Right ventricle myocardium superior (tissue), 1 donor: Measurements from ENCODE around the gene SLC7A6. TPM values are rescaled to one million over a fixed set of nuclear protein-coding genes. Genes with fewer than 3 reads are reported as not detected.

ENCODE experiments used
- ATAC-seq: fragments of 200-7000 bp; cut with Tn5 transposase; one replicate; pipeline ENCODE4 v1.9.1; 2020; ENCODE audit warnings: mild to moderate bottlenecking; ENCODE audit not compliant: poor library complexity
- DNase-seq: peaks from one replicate; pipeline ENCODE4 v3.0.0-alpha.2; 2020
- intact Hi-C: fragments of 100-400 bp; cut with DNase I; formaldehyde crosslinking; loops from one replicate; pipeline ENCODE4 v1.11.2; 2022
- microRNA-seq: library from miRNA; unstranded; fragments of <30 nt; microRNA quantifications from one replicate; pipeline ENCODE4 v1.2.0, GENCODE V29; 2020
- total RNA-seq: library from RNA; stranded (reverse); fragmentation: NEBNext Ultra II Directional; extraction: Animal tissue kit (Norgen Biotek cat#: 25700); gene quantifications from one replicate; pipeline ENCODE4 v1.2.1, GENCODE V29; 2021
- donor health status: DM: no; HTN: yes; CAD: no; lungs with severe emphysema.

The SLC7A6 gene
- total RNA-seq, 1 donor from 2014 or later: 38.7 TPM

DNA sequence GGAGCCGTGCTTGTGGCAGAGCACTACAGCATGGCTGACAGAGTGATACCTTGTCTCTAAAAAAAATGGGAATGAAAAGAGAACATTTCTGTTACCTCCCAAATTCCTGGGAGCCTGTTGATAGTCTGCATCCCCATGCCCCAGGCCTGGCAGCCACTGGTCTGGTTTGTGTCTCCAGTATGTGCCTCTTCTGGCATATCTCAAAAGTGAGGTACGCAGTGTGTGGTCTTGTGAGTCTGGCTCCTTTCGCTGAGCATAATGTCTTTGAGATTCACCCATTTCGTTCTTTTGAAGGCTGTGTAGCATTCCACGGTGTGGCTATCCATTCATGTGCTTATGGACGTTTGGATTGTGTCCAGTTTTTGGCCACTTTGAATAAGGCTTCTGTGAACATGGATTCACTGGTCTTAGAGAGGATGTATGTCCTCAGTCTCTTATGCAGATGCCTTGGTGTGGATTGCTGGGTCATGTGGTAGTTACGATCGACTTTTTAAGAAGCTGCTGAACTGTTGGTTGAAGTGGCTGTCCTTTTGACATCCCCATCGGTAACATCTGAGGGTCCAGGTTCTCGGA is 85.6 kb downstream of the SLC7A6 start:
- DNase-seq: no peak
- no peak for ATAC-seq
- intact Hi-C loops: no loop called here

DNA sequence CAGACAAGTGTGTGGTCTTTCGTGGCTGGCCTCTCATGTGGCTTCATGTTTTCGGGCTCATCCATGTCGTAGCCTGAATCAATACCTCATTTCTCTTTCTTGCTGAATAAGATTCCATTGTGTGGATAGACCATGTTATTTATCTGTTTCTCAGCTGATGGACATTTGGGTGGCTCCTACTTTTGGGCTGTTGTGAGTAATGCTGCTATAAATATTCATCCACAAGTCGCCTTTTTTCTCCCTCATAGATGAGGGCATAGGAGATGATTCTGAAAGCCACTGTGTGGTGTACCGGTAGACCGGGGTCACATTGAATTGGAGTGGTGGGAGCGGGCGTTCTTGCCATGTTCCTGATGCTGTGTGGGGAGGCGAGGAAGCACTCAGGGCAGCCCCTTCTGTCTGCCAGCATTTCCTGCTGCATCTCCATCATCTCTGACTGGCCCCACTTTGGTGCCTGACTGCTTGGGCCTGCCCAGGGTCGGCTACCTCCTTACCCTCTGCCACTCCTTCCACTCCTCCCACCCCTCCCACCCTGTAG is 86.6 kb downstream of the SLC7A6 start:
- intact Hi-C loops: no loop called here
- DNase-seq (no peak), ATAC-seq (no peak)

Small RNAs within 50 kb of the gene (microRNA-seq; reads per million reads assigned to microRNA genes)
- gene MIR6773: not detected

Other genes with a start within 250 kb of the SLC7A6 start
- not detected for gene DPEP2NB, start 248.6 kb upstream of the SLC7A6 start, total RNA-seq
- 7.2 TPM for gene DDX28, start 241.3 kb upstream of the SLC7A6 start, total RNA-seq
- gene DUS2, start 241.2 kb upstream of the SLC7A6 start, total RNA-seq: 5.7 TPM
- gene NFATC3, start 179.2 kb upstream of the SLC7A6 start, total RNA-seq: 24.4 TPM
- 0.73 TPM for gene ESRP2, start 28.4 kb upstream of the SLC7A6 start, total RNA-seq
- gene PLA2G15, start 19.2 kb upstream of the SLC7A6 start, total RNA-seq: 38.1 TPM
- gene SLC7A6OS, start 46.4 kb downstream of the SLC7A6 start, total RNA-seq: 11.2 TPM
- 28.1 TPM for gene PRMT7, start 46.5 kb downstream of the SLC7A6 start, total RNA-seq
- gene SMPD3, start 184.0 kb downstream of the SLC7A6 start, total RNA-seq: 0.13 TPM